NCI-H1417 treated with DMSO at 0.1 percent for 48 hours (cell line): Measurements from ENCODE around the gene MAB21L4.

Experiments
- DNase-seq: peaks from one replicate; lab custom pipeline; 2025; lab: John Stamatoyannopoulos, UW

MAB21L4 gene

GRCh38 chr2:240876475-240877251 lies 19.3 kb downstream of the MAB21L4 start:
- DNase-seq = no peak

GRCh38 chr2:240876035-240876474 lies 19.9 kb downstream of the MAB21L4 start:
- DNase-seq = no peak

GRCh38 chr2:240875228-240876034 lies 20.5 kb downstream of the MAB21L4 start:
- DNase-seq = no peak

- DNase-seq = no peak
Observed at GRCh38 chr2:240874715-240875227, 21.2 kb downstream of the MAB21L4 start.

- DNase-seq = no peak
Observed at GRCh38 chr2:240873805-240874714, 21.9 kb downstream of the MAB21L4 start.

- DNase-seq = no peak
Observed at GRCh38 chr2:240873098-240873788, 22.7 kb downstream of the MAB21L4 start.

- no peak for DNase-seq
Observed at GRCh38 chr2:240872317-240873097, 23.4 kb downstream of the MAB21L4 start.

GRCh38 chr2:240871071-240871958 lies 24.6 kb downstream of the MAB21L4 start:
- no peak for DNase-seq

- DNase-seq = no peak
Observed at GRCh38 chr2:240869956-240870875, 25.7 kb downstream of the MAB21L4 start.

GRCh38 chr2:240869109-240869955 lies 26.6 kb downstream of the MAB21L4 start:
- DNase-seq = no peak

GRCh38 chr2:240868286-240869108 lies 27.5 kb downstream of the MAB21L4 start, which contains the start of gene AGXT:
Gene AGXT, plus strand, starts transcription at chr2:240868824. Its CDS starts 42 bp downstream, at chr2:240868866.
- DNase-seq = no peak

- no peak for DNase-seq
Observed at GRCh38 chr2:240865391-240865790, 30.6 kb downstream of the MAB21L4 start.

- DNase-seq = no peak
Observed at GRCh38 chr2:240864475-240864874, 31.5 kb downstream of the MAB21L4 start.

GRCh38 chr2:240861547-240861946 lies 34.4 kb downstream of the MAB21L4 start:
- no peak for DNase-seq

- no peak for DNase-seq
Observed at GRCh38 chr2:240858871-240859270, 37.1 kb downstream of the MAB21L4 start.

- DNase-seq = no peak
Observed at GRCh38 chr2:240858321-240858720, 37.6 kb downstream of the MAB21L4 start.
